ENCODE results near the gene DLEC1.

DLEC1 gene

DNA sequence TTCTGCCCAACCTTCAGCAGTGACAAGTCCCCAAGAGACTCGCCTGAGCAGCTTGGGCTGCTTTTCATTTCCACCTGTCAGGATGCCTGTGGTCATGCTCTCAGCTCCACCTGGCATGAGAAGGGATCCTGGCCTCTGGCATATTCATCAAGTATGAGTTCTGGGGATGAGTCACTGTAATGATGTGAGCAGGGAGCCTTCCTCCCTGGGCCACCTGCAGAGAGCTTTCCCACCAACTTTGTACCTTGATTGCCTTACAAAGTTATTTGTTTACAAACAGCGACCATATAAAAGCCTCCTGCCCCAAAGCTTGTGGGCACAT, 102.9 kb downstream of the DLEC1 start:
- peaks cover 0 to 2% of the 10 kb centered on the region in 2 donors for H3K27me3 ChIP-seq (ENCODE audit: control insufficient read depth in 1 of 2, insufficient read depth in 2 of 2, low read length in 2 of 2)
- peaks cover 26% of the 10 kb centered on the region for H3K4me1 ChIP-seq (ENCODE audit: control insufficient read depth, insufficient read depth, low read length)
- no peak overlapping the region for H3K9ac ChIP-seq (ENCODE audit: low read length in 2 of 2)
- no peak overlapping the region for H3K27ac ChIP-seq (ENCODE audit: low read length)
- H3K4me3 ChIP-seq (ENCODE audit: low read length in 2 of 2): no peak overlapping the region
- peaks cover 0 to 4% of the 10 kb centered on the region in 2 donors for H3K9me3 ChIP-seq (ENCODE audit: control insufficient read depth in 2 of 2, low read length in 2 of 2)
- H3K36me3 ChIP-seq (ENCODE audit: control insufficient read depth in 2 of 2, insufficient read depth in 2 of 2, low read length in 2 of 2): peaks cover 4 to 14% of the 10 kb centered on the region in 2 donors

DNA sequence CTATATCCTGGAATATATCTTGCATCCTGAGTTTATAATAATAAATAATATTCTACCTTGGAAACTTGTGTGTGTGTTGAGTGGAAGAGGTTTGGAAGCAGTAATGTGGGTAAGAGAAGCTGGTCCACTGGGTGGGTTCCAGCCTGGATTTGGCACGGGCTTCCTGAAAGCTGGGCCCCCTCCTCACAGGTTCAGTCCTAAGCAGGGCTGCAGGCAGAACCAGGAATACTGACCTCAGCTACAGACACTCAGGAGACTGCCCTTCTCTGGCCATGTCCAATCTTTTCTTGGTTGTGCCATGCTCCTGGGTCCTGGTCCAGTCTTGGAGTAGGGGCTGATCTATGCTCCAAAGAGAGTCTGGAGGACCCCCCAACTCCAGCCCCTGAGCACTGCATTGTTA, 104.0 kb downstream of the DLEC1 start:
- H3K4me1 ChIP-seq (ENCODE audit: control insufficient read depth, insufficient read depth, low read length): peaks cover 19% of the 10 kb centered on the region
- H3K9ac ChIP-seq (ENCODE audit: low read length in 2 of 2): no peak overlapping the region
- H3K27me3 ChIP-seq (ENCODE audit: control insufficient read depth in 1 of 2, insufficient read depth in 2 of 2, low read length in 2 of 2): peaks cover 0 to 2% of the 10 kb centered on the region in 2 donors

DNA sequence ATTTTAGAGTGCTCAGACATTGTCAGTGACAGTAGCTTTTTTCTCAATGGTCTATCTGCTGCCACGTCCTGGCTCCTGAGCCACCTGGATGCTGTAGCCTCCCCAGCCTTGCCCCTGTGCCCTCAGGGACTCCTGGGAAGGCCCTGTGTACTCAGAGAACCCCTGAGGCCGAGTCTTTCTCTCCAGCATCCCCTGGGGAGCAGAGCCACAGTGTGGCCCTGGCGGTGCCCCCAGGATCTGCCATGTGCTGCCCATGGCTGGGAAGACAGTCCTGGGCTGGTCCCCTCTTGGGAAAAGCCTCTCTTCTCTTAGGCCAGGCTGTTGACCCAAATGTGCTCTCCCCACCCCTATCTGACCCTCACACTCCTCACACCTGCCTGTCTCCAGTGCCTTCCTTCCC, 104.5 kb downstream of the DLEC1 start:
- peaks cover 0 to 2% of the 10 kb centered on the region in 2 donors for H3K27me3 ChIP-seq (ENCODE audit: control insufficient read depth in 1 of 2, insufficient read depth in 2 of 2, low read length in 2 of 2)
- H3K36me3 ChIP-seq (ENCODE audit: control insufficient read depth in 2 of 2, insufficient read depth in 2 of 2, low read length in 2 of 2): peaks cover 4 to 14% of the 10 kb centered on the region in 2 donors
- peaks cover 0 to 4% of the 10 kb centered on the region in 2 donors for H3K9me3 ChIP-seq (ENCODE audit: control insufficient read depth in 2 of 2, low read length in 2 of 2)
- H3K27ac ChIP-seq (ENCODE audit: low read length): no peak overlapping the region
- no peak overlapping the region for H3K4me3 ChIP-seq (ENCODE audit: low read length in 2 of 2)
- H3K9ac ChIP-seq (ENCODE audit: low read length in 2 of 2): no peak overlapping the region
- peaks cover 16% of the 10 kb centered on the region for H3K4me1 ChIP-seq (ENCODE audit: control insufficient read depth, insufficient read depth, low read length)

More for the DNA sequence above, 104.0 kb downstream of the DLEC1 start:
- peaks cover 0 to 4% of the 10 kb centered on the region in 2 donors for H3K9me3 ChIP-seq (ENCODE audit: control insufficient read depth in 2 of 2, low read length in 2 of 2)
- no peak overlapping the region for H3K4me3 ChIP-seq (ENCODE audit: low read length in 2 of 2)
- no peak overlapping the region for H3K27ac ChIP-seq (ENCODE audit: low read length)
- peaks cover 4 to 14% of the 10 kb centered on the region in 2 donors for H3K36me3 ChIP-seq (ENCODE audit: control insufficient read depth in 2 of 2, insufficient read depth in 2 of 2, low read length in 2 of 2)

DNA sequence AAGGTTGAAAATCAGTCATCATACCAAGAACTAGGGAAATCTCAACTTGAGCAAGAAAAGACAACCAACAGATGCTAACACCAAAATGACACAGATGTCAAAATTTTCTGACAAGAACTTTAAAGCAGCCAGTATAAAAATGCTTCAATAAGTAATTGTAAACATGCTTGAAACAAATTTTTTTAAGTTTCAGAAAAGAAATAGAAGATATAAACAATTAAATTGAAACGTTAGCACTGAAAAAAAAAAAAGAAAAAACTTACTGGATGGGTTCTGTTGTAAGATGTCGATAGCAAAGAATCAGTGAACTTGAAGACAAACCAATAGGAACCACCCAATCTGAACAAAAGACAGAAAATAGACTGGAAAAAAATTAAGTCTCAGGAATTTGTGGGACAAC, 107.5 kb downstream of the DLEC1 start:
- Histone ChIP-seq H3K4me1 (ENCODE audit: control insufficient read depth, insufficient read depth, low read length) (no peaks in the 10 kb centered on the region), H3K9ac (ENCODE audit: low read length in 2 of 2) (no peak overlapping the region), H3K9me3 (ENCODE audit: control insufficient read depth in 2 of 2, low read length in 2 of 2) (peaks cover 0 to 4% of the 10 kb centered on the region in 2 donors), H3K4me3 (ENCODE audit: low read length in 2 of 2) (no peak overlapping the region), H3K36me3 (ENCODE audit: control insufficient read depth in 2 of 2, insufficient read depth in 2 of 2, low read length in 2 of 2) (peaks cover 0 to 5% of the 10 kb centered on the region in 2 donors), H3K27ac (ENCODE audit: low read length) (no peak overlapping the region), H3K27me3 (ENCODE audit: control insufficient read depth in 1 of 2, insufficient read depth in 2 of 2, low read length in 2 of 2) (peaks cover 0 to 2% of the 10 kb centered on the region in 2 donors)

DNA sequence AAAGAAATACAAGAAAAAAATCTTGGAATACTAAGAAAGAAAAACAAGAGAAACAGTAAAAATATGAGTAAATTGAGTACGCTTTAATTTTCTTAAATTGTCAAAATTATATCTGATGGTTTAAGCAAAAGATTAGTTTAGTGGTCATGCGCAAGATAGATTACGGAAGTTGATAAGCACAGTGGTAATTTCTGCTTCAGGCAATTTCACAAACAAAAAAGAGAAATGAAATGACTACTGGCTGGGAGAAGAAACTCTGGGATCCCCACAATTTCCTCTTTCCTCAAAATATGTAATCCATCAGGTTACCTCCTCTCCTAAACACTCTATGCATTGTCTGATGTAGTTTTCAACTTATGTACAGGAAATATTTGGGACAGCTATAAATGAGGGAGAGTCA, 108.4 kb downstream of the DLEC1 start:
- Histone ChIP-seq H3K9me3 (ENCODE audit: control insufficient read depth in 2 of 2, low read length in 2 of 2) (peaks cover 0 to 4% of the 10 kb centered on the region in 2 donors), H3K36me3 (ENCODE audit: control insufficient read depth in 2 of 2, insufficient read depth in 2 of 2, low read length in 2 of 2) (no peaks in the 10 kb centered on the region), H3K27ac (ENCODE audit: low read length) (no peak overlapping the region), H3K4me3 (ENCODE audit: low read length in 2 of 2) (no peak overlapping the region), H3K27me3 (ENCODE audit: control insufficient read depth in 1 of 2, insufficient read depth in 2 of 2, low read length in 2 of 2) (peaks cover 0 to 2% of the 10 kb centered on the region in 2 donors), H3K4me1 (ENCODE audit: control insufficient read depth, insufficient read depth, low read length) (no peaks in the 10 kb centered on the region), H3K9ac (ENCODE audit: low read length in 2 of 2) (no peak overlapping the region)

DNA sequence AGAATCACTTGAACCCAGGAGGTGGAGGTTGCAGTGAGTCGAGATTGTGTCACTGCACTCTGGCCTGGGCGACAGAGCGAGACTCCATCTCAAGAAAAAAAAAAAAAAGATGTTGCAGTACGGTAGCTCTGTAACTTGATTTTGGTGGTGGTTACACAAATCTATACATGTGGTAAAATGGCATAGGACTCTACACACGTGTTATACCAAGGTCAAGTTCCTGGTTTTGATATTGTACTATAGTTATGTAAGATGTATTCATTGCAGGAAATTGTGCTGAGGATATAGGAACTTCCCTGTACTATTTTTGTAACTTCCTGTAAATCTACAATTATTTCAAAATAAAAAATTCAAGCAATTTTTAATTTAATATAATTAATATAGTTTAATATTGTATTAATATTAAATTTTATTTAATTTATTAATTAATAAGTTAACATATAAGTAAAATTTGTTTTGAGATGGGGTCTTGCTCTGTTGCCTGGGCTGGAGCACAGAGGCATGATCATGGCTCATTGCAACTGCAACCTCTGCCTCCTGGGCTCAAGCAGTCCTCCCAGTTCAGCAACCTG, 109.4 kb downstream of the DLEC1 start:
- Histone ChIP-seq H3K9me3 (ENCODE audit: control insufficient read depth in 2 of 2, low read length in 2 of 2) (peaks cover 0 to 4% of the 10 kb centered on the region in 2 donors), H3K36me3 (ENCODE audit: control insufficient read depth in 2 of 2, insufficient read depth in 2 of 2, low read length in 2 of 2) (no peaks in the 10 kb centered on the region), H3K9ac (ENCODE audit: low read length in 2 of 2) (no peak overlapping the region), H3K27ac (ENCODE audit: low read length) (no peak overlapping the region), H3K4me1 (ENCODE audit: control insufficient read depth, insufficient read depth, low read length) (no peaks in the 10 kb centered on the region), H3K4me3 (ENCODE audit: low read length in 2 of 2) (no peak overlapping the region), H3K27me3 (ENCODE audit: control insufficient read depth in 1 of 2, insufficient read depth in 2 of 2, low read length in 2 of 2) (peaks cover 0 to 2% of the 10 kb centered on the region in 2 donors)

DNA sequence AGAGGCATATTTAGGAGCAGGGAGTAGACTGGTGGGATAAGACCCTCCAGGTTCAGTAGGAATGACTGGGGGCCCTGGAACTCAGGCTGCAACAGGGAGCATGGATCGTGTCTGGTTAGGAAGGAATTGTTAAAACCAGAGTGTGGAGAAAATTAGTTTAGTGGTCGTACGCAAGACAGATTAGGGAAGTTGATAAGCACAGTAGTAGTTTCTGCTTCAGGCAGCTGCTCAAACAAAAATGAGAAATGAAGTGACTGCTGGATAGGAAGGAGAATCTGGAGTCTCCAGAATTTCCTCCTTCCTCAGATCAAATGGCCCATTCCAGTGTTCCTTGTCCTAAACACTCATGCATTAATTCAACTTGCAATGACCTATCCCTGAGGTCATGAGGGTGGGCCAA, 110.7 kb downstream of the DLEC1 start:
- no peaks in the 10 kb centered on the region for H3K4me1 ChIP-seq (ENCODE audit: control insufficient read depth, insufficient read depth, low read length)

DNA sequence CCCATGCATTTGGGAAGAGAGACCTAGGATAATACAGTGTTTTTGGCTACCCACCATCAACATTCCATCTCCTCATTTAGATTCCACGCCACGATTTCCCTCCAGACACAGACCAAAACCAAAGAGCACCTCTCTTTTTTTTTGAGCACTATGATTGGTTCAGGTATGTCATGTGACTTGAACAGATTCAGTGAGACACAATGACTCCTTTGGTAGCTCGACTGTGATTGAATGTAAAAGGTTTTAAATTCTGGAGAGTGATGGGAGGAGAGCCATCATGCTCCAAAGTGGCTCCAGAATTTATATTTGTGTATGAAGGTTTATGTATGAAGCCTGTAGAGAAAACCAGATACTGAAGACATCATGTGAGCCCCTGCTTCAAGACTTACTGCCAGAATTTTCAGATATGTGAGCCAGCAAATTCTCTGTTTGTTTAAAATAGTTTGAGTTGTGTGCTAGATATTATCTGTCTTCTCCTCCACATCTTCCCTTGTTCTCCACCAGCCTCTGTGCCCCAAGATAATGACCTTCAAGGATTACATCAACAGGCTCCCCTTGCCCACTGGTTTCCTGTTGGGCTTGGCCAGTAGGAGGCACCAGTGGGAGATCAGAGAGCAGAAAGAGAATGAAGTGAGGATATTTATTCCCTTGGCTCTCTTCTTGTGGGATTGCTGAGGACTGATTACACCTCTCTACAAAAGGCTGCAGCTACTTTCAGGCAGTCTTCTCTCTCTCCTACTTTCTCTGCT, 111.9 kb downstream of the DLEC1 start:
- H3K4me1 ChIP-seq (ENCODE audit: control insufficient read depth, insufficient read depth, low read length): no peaks in the 10 kb centered on the region
- no peaks in the 10 kb centered on the region for H3K36me3 ChIP-seq (ENCODE audit: control insufficient read depth in 2 of 2, insufficient read depth in 2 of 2, low read length in 2 of 2)
- H3K27me3 ChIP-seq (ENCODE audit: control insufficient read depth in 1 of 2, insufficient read depth in 2 of 2, low read length in 2 of 2): no peaks in the 10 kb centered on the region
- peaks cover 0 to 4% of the 10 kb centered on the region in 2 donors for H3K9me3 ChIP-seq (ENCODE audit: control insufficient read depth in 2 of 2, low read length in 2 of 2)
- no peak overlapping the region for H3K27ac ChIP-seq (ENCODE audit: low read length)
- H3K4me3 ChIP-seq (ENCODE audit: low read length in 2 of 2): no peak overlapping the region
- no peak overlapping the region for H3K9ac ChIP-seq (ENCODE audit: low read length in 2 of 2)

More for the DNA sequence above, 110.7 kb downstream of the DLEC1 start:
- Histone ChIP-seq H3K4me3 (ENCODE audit: low read length in 2 of 2) (no peak overlapping the region), H3K36me3 (ENCODE audit: control insufficient read depth in 2 of 2, insufficient read depth in 2 of 2, low read length in 2 of 2) (no peaks in the 10 kb centered on the region), H3K9ac (ENCODE audit: low read length in 2 of 2) (no peak overlapping the region), H3K27ac (ENCODE audit: low read length) (no peak overlapping the region), H3K27me3 (ENCODE audit: control insufficient read depth in 1 of 2, insufficient read depth in 2 of 2, low read length in 2 of 2) (no peaks in the 10 kb centered on the region), H3K9me3 (ENCODE audit: control insufficient read depth in 2 of 2, low read length in 2 of 2) (peaks cover 0 to 4% of the 10 kb centered on the region in 2 donors)

DNA sequence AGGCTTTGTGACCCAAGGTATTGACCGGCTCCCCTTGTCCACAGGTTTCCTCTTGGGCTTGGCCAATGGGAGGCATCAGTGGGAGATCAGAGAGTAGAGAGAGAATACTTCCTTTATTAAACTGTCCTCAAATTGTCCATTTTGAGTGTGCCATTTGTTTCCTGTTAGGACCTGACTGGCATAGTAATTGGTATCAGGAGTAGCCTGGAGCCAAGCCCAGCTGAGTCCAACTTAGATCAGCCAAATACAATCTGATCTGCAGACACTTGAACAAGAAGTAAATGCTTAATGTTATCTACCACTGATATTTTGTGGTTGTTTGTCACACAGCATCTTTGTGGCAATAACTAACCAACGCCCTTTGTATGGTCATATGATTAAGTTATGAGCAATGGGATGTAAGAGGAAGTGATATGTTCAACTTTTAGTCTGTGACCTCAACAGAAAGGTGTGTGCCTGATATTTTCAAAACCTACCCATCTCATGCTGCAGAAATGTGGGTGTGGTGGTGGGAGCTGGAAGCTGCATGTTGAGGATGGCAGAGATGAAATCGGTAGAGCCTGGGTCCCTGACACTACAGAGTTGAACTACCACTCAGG, 112.8 kb downstream of the DLEC1 start:
- Histone ChIP-seq H3K27me3 (ENCODE audit: control insufficient read depth in 1 of 2, insufficient read depth in 2 of 2, low read length in 2 of 2) (no peaks in the 10 kb centered on the region), H3K9me3 (ENCODE audit: control insufficient read depth in 2 of 2, low read length in 2 of 2) (no peaks in the 10 kb centered on the region), H3K4me3 (ENCODE audit: low read length in 2 of 2) (no peak overlapping the region), H3K9ac (ENCODE audit: low read length in 2 of 2) (no peak overlapping the region), H3K36me3 (ENCODE audit: control insufficient read depth in 2 of 2, insufficient read depth in 2 of 2, low read length in 2 of 2) (no peaks in the 10 kb centered on the region), H3K27ac (ENCODE audit: low read length) (no peak overlapping the region), H3K4me1 (ENCODE audit: control insufficient read depth, insufficient read depth, low read length) (no peaks in the 10 kb centered on the region)

DNA sequence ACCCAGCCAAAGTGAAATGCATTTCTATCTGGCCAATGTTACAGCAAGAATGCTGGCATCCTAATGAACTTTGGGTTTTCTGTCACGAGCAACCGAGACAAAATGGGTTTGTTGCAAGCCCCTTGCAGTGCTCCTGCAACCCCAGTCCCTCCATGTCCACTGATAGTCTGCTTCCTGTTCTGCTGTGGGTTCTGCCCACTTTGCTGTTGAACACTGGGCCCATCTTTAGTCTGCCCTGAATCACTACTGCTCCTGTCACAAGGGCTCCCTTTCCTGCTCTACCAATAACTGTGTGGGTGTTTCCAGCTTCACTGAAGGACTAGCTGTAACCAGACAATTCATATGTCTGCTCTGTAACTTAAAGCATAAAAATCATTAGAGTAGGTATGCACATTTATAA, 113.6 kb downstream of the DLEC1 start:
- no peaks in the 10 kb centered on the region for H3K27me3 ChIP-seq (ENCODE audit: control insufficient read depth in 1 of 2, insufficient read depth in 2 of 2, low read length in 2 of 2)
- H3K4me1 ChIP-seq (ENCODE audit: control insufficient read depth, insufficient read depth, low read length): no peaks in the 10 kb centered on the region
- no peak overlapping the region for H3K9ac ChIP-seq (ENCODE audit: low read length in 2 of 2)
- H3K36me3 ChIP-seq (ENCODE audit: control insufficient read depth in 2 of 2, insufficient read depth in 2 of 2, low read length in 2 of 2): no peaks in the 10 kb centered on the region
- H3K9me3 ChIP-seq (ENCODE audit: control insufficient read depth in 2 of 2, low read length in 2 of 2): no peaks in the 10 kb centered on the region
- H3K4me3 ChIP-seq (ENCODE audit: low read length in 2 of 2): no peak overlapping the region
- no peak overlapping the region for H3K27ac ChIP-seq (ENCODE audit: low read length)

DNA sequence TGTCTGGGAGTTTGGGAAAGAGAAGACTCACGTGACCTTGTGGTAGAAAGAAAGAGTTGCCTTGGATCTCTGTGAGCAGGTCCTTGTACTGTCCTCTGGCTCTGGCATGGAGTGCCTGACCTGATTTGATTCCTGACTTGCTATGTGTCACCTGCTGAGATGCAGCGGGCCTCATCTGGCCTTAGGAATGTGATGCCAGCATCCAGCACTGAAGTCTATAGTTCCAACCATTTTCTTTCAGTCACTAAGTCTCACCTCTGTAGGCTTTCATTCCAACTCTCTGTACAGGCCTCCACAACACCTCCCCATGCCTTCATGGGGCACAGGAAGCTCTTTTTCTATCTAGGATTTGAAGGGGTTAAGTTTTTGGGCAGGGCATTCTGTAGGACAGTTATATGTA, 114.2 kb downstream of the DLEC1 start:
- Histone ChIP-seq H3K9me3 (ENCODE audit: control insufficient read depth in 2 of 2, low read length in 2 of 2) (no peaks in the 10 kb centered on the region), H3K4me1 (ENCODE audit: control insufficient read depth, insufficient read depth, low read length) (no peaks in the 10 kb centered on the region), H3K9ac (ENCODE audit: low read length in 2 of 2) (no peak overlapping the region), H3K36me3 (ENCODE audit: control insufficient read depth in 2 of 2, insufficient read depth in 2 of 2, low read length in 2 of 2) (no peaks in the 10 kb centered on the region), H3K4me3 (ENCODE audit: low read length in 2 of 2) (no peak overlapping the region), H3K27ac (ENCODE audit: low read length) (no peak overlapping the region), H3K27me3 (ENCODE audit: control insufficient read depth in 1 of 2, insufficient read depth in 2 of 2, low read length in 2 of 2) (no peaks in the 10 kb centered on the region)
